T-helper 9 cell (primary cell): ENCODE measurements around the gene OR10G3.

ENCODE experiments used
- DNase-seq: peaks from one replicate; pipeline ENCODE4 v3.0.0-alpha.2; 2020

OR10G3 gene

DNA sequence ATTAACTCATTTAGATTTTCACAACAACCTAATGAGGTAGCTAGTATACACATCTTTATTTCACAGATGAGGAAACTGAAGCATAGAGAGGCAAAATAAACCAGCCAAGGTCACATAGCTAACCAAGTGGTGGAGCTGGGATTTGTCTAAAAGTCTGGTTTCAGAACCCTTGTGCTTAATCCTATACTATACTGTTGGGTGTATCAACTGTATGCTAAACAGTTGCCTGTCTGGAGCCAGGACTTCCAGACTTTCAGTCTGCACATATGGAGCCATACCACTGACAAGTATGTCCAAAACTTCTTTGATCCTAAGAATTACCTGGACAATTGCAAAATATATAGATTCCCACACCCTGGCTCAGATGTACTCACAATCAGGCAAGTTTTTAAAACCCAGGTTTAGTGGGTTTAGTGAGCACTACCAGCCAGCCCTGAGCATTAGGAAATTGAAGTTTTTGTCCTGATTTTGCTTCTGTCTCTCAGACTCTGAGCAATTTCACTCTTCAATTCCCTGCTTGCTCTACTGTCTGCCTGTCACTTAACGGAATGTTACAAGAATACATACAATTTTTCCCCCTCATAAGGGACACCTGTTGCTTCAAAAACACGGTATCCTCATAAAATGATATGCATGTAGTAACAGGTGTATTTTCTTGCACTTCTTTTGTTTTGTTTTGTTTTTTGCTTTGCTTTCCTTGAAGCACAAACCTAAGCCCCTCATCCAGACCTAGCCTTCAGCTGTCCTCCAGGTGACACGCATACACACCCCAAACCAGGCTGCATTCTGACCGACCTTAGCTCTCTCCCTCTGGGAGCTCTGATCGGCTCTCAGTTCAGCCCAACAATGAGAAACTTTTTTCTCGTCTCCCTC, 44.1 kb downstream of the OR10G3 start:
- DNase-seq = no peak

DNA sequence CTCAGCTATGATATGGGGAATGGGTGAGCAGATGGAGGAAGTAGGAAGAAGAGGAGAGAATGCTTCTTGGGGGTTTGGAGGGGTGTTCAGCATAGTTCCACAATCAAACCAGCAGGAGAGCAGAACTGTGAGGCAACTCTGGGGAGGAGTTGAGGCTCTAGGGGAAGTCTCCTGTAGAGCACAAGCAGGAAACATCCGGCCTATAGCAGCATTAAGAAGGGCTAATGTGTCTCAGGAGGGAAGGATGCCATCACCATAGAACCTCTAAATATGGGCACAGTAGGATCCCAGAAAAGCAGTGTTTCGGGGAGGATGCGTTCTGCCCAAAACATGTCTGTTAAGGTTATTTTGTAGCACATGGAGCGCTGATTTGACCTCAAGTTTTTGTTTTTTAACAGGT, 45.3 kb downstream of the OR10G3 start:
- DNase-seq = no peak

DNA sequence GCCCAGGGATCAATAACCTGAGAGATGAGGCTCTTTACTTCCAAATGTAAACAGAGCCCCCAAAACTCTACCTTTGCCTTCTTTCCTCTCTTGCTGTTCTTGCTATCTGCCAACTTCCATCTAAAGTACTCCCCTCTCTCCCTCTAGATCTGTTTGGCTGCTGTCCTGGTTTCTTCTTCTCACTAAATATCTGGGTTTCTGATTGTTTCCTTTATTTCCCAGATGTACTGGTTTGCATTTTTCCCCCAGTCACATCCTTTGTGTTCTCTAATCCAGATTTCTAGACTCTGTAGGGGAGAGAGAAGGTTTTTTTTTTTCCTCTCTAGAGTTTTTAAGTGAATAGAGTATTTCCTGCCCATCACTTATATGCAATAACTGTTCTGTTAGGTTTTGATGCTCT, 46.6 kb downstream of the OR10G3 start:
- DNase-seq = no peak

DNA sequence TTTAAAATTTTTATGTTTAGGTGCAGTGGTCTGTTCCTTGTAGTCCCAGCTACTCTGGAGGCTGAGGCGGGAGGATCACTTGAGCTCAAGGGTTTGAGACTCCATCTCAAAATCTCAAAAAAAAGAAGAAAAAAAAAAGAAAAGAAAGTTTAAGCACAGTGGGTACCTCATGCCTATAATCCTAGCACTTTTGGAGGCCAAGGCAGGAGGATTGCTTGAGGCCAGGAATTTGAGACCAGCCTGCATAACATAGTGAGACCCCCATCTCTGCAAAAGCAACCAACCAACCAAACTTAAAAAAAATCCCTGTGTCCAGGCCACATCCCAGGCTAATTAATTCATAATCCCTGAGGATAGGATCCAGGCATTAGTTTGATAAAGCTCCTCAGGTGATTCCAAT, 50.4 kb downstream of the OR10G3 start:
- DNase-seq = no peak

DNA sequence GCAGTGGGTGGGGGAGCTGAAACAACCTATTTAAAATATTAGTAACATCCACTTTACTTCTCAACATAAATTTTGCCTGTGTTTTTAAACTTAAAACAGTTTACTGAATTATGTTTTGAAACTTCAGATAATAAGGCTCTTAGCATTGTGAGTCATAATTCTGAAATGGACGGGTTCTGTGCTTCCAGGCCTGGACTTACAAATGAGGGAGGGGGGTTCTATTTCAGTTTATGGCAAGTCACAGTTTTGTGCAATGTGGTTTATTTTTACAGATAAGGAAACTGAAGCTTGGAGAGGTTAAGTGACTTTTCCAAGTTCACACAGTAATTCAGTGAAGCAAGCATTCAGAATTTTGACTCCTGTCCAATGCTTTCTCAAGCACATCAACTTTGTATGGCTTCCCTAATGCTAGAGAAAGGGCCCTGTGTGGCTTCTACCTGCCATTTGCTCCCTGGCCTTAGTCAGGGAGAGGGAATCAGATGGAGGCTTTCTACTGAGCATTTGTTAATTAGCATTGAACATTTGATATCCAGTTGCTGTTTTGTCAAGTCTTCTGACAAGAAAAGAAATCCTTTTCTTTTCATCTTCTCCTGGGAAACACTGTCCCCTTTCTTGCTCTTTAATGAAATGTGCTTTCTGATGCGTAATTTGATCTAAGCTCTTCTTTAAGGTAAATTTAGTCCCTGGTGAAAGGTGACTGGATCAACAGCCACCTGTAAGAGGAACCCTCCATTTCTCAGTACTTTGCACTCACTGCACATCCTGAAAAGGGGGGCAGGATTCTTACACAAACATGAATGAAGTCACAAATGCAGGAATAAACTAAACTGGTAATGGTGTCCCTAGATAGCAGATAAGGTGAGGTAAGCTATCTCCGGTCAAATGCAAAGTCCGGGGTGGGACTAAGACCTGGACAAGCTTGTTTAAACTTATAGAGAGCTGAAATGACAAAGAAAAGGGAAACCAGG, 51.2 kb downstream of the OR10G3 start:
- no peak for DNase-seq

DNA sequence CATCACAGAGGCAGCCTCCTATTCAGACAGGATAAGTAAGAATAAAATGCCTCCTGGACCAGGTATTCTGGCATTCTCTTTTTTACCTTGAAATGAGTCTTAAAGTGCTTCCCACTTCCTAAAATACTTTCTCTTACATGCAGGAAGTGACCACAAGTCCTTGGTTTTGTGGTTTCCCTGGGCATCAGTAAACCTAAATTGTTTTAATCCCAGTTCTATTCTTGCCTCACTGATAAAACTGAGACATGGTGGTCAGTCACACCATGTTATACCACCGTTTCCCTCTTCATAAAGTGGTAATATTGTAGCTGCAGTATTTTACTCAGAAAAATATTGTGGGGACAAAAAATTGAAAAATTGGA, 52.6 kb downstream of the OR10G3 start:
- DNase-seq = no peak

DNA sequence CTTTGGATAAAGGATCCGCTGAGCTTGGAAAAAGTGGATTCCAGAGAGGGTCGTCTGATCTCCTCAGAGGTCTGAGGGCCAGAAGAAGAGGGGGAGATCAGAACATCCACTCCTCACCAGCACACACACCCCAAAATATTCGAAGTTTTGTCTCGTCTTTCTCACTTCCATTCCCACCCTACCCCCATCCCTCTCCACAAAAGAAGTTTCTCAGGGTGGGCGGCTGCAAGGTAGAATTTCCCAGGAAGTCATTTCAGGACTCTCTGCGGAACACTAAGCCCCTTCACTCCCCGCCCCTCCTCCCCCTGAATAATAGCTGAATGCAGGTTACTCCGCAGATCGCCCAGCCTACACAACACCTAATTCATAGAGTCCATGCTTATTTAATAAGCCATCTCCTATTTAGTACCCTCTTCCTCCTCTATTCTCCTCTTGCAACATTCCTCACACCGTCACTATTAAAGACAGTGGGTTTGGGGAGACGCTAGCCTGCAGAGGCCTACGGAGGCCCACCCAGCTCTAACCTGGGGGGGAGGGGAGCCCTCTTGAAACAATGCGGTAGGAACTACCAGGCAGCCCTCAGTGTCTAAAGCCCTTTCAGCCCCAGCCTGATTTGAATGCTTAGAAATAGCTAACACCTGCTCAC, 53.1 kb downstream of the OR10G3 start:
- no peak for DNase-seq

DNA sequence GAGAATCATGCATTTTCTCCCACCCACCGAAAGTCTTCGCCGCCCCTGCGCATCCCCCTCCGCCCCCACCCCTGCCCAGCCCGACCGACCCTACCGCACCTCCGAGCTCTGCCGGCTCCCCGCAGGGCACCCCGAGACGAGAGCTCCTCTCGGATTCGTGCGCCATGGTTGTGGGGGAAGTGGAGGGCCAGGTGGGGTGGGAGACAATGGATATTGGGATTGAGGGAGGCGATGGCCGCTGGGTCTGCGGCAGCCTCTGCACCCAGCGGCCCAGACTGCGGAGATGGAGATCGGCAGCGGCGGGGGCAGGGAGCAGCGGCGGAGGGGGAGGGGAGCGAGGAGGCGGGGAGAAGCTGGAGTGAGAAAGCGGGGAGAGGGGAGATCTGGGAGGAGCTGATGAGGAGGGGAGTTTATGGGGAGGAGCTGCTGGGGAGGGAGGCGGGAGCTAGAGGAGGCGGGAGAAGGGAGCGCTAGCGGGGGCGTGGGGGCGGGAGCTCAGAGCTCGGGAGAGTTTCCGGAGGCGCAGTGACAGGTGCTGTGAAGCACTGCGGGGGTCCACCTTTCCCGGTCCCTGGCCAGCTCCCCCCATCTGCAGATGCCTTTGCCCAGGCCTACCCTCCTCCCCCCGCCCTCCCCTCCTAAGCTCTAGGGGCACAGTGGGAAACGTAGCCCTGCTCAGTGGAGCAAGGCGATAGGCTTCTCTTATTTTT, 53.8 kb downstream of the OR10G3 start, which contains the start of gene SALL2:
TSS of gene SALL2 (minus strand) at position 385 of the 710 bp plus-strand sequence. CDS start at position 166, 219 bp downstream.
- DNase-seq = peak; percentile 55

DNA sequence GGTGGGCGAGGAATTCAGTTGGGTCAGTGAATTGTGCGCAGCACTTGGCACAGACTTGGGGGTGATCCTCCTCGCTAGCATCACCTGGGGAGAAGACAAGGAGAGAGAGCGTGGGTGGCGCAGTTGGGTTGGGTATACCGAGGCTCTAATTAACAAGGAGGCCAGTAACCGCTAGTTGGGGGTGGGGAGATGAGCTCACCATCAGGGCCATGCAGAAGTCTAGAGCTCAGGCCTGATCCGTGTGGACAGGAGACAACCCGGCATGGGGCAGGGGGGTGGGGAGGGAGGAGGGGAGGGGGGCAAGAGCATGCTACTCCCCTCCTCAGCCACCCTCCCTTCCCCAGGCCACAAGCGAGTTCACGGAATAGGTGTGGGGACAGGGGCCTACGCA, 54.3 kb downstream of the OR10G3 start:
- no peak for DNase-seq

DNA sequence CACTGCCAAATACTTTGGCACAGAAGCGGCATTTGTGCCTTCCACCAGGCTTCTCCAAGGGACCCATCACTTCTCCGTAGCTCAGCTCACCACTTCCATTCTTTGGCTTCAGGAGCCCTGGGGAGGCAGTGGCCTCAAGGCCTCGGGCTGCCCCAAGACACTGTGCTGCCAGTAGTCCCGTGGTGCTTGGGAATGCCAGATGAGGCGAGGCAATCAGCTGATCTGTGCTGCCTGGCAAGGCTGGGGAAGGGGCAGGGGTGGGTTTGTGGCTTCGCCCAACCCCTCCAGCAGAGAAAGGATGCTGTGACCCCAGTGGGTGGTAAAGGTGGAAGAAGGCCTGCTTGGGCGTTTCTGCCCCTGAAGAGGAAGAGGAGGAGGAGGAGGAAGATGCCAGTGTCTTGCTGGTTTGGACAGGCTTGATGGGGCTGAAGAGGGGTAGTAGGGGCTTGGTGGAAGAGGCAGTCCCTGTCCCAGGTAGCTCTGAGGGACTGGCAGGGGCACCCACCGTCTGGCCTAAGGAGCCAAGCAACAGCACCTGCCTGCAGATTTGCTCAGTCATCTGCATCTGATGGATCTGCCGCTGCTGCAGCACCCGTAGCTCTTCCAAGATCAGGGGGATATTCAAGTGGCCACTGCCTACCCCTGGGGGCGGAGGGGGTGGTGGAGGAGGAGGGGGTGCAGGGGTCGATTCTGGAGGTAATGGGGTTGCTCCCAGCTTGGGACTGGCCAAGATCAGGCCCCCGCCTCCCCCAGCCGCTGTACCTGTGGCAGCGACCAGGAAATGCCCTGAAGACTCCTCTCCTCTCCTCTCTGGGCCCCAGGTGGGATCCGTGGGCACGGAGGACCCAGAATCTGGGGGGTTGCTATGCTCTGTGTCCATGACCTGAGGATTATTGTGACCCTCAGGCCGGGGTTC, 55.0 kb downstream of the OR10G3 start:
- no peak for DNase-seq

DNA sequence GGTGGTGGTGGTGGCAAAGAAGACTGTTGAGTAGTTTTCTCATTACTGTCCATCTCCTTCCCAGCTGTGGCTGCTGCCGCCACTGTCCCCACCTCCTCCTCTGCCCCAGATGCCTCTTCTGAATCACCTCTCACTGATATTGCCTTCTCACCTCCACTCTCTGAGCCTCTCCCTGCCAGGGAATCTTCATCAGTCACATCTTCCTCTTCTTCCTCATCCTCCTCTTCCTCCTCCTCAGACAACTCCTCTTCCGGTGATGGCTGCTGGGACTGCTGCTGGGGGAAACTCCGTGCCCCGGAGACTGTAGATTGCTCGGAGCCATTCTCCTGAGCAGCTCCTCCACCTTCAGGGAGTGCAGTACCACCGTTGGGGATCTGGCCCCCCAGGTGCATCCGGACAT, 56.7 kb downstream of the OR10G3 start:
- DNase-seq = no peak

DNA sequence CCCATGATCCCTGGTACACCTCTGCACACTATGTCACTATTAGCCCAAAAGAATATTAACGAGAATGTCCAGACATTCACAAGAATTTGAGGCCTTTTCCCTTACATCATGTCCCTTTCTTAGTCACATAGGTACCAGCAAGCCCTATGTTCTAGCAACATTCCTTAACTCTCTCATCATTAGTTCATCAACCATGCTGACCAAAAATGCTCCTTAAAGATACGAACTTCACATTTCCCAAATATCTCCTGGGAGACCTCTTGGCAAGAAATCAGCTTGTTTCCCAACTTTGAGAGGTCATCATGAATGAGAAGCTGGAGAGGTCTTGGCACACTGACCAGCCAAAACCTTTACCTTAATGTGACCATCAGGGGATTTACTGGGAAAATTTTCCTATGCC, 58.4 kb downstream of the OR10G3 start:
- DNase-seq = no peak

DNA sequence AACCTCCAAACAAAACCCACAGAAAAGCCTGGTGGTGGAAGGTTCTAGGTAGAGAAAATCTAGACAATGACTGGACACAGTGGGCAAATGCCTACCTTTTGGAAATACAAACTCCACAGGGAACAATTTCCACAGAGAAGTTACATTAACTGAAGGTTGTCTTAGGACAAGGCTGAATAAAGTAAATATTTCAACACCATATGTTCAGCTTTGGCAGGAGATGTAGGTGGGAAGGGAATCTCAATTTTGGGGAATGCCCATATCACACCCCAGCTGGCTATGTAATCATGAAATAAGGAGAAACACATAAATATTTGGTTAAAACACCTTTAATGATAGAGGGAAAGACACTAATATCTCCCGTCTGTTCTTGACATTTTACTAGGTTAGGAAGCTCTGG, 59.1 kb downstream of the OR10G3 start:
- DNase-seq = no peak

DNA sequence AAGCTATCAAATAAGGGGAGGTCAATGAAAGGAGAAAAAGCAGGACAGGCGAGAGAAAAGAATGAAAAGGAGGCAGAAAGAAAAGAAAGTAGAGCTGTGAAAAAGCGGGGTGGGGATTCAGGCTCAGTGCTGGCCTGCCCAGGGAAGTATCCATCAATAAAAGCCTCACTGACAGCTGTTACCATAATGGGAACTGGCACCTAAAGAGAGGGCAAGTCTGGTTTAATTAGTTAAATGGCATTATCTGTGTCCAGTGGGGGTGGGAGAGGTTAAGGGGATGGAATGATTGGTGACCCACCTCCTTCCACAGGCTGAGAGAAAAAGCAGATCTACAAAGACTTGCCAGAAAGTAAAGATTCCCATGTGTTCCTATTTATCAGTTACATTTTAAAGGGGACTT, 61.2 kb downstream of the OR10G3 start:
- DNase-seq = no peak
